T-cell (primary cell): Measurements from ENCODE around the gene TRIM31. TPM values are rescaled to one million over a fixed set of nuclear protein-coding genes. Genes with fewer than 3 reads are reported as not detected.

Experiments
- ATAC-seq, 4 experiments: fragments of 200-7000 bp in 3 of 4; fragments of 150-1000 bp in 1 of 4; cut with Tn5 transposase; replicated peaks in 1 of 4; 1 replicate in 3 of 4; 2 replicates in 1 of 4; pipeline ENCODE4 v1.10.0; 2021; ENCODE audit warnings: moderate library complexity in 3 of 4, mild to moderate bottlenecking in 2 of 4, moderate number of reproducible peaks in 1 of 4
- CTCF ChIA-PET, 2 donors: fragments of 300-600 bp; sonication (Branson Sonifier 250); formaldehyde crosslinking; loops; one replicate each; lab custom pipeline; 2022; ENCODE audit warnings: antibody characterized with exemption in 2 of 2; lab: Charles Lee
- POLR2A ChIA-PET, 2 donors: fragments of 300-600 bp; sonication (Branson Sonifier 250); formaldehyde crosslinking; loops; one replicate each; lab custom pipeline; 2022; ENCODE audit warnings: antibody characterized with exemption in 2 of 2; lab: Charles Lee
- DNase-seq, 35 experiments: peaks; one replicate each; pipeline versions ENCODE4 v3.0.0 to v3.0.0-alpha.2; 2013 to 2023
- H3K27ac ChIP-seq: one replicate; pipeline ENCODE4 v1.5.1; 2013; ENCODE audit warnings: low read length
- H3K27me3 ChIP-seq, 2 experiments: replicated peaks in 1 of 2; 1 replicate in 1 of 2; 2 replicates in 1 of 2; pipeline versions ENCODE4 v1.6.1 to v1.7.0; 2013; ENCODE audit warnings: low read length in 1 of 2, mixed read lengths in 1 of 2; ENCODE audit not compliant: control insufficient read depth in 2 of 2, insufficient read depth in 2 of 2; ENCODE audit errors: extremely low read depth in 1 of 2
- H3K36me3 ChIP-seq, 2 donors: 1 replicate in 1 of 2; 2 replicates in 1 of 2; pipeline versions ENCODE4 v1.6.1 to v1.7.0; 2013; ENCODE audit warnings: low read length in 1 of 2; ENCODE audit not compliant: control insufficient read depth in 2 of 2, insufficient read depth in 1 of 2; ENCODE audit errors: extremely low read depth in 1 of 2
- H3K4me1 ChIP-seq, 2 experiments: 1 replicate in 1 of 2; 2 replicates in 1 of 2; pipeline versions ENCODE4 v1.6.1 to v1.7.0; 2013; ENCODE audit warnings: low read length in 2 of 2, mixed read lengths in 1 of 2; ENCODE audit not compliant: insufficient read depth in 2 of 2, control insufficient read depth in 1 of 2; ENCODE audit errors: extremely low read depth in 1 of 2
- H3K4me3 ChIP-seq, 2 donors: 1 replicate in 1 of 2; 2 replicates in 1 of 2; pipeline versions ENCODE4 v1.5.1 to v1.7.0; 2013; ENCODE audit warnings: mild to moderate bottlenecking in 2 of 2, low read length in 1 of 2, moderate library complexity in 1 of 2; ENCODE audit not compliant: control insufficient read depth in 1 of 2; ENCODE audit errors: extremely low read depth in 1 of 2
- H3K9me3 ChIP-seq: 2 replicates; pipeline ENCODE4 v1.7.0; 2013
- H3K27ac Mint-ChIP-seq, 2 donors: one replicate each; pipeline ENCODE4 v1.8.0; 2020 to 2021; ENCODE audit warnings: mild to moderate bottlenecking in 2 of 2, mixed read lengths in 2 of 2
- H3K27me3 Mint-ChIP-seq, 2 donors: one replicate each; pipeline ENCODE4 v1.8.0; 2021 to 2022; ENCODE audit warnings: mixed read lengths in 2 of 2
- H3K36me3 Mint-ChIP-seq: one replicate; pipeline ENCODE4 v1.8.0; 2021; ENCODE audit warnings: mixed read lengths
- H3K4me1 Mint-ChIP-seq, 3 donors: one replicate each; pipeline ENCODE4 v1.8.0; 2020 to 2022; ENCODE audit warnings: mixed read lengths in 3 of 3, mild to moderate bottlenecking in 1 of 3
- H3K4me3 Mint-ChIP-seq, 3 donors: one replicate each; pipeline ENCODE4 v1.8.0; 2020 to 2022; ENCODE audit warnings: mild to moderate bottlenecking in 3 of 3, mixed read lengths in 3 of 3, moderate library complexity in 3 of 3
- H3K9me3 Mint-ChIP-seq, 3 donors: one replicate each; pipeline ENCODE4 v1.8.0; 2020 to 2022; ENCODE audit warnings: mixed read lengths in 3 of 3
- WGBS: methylation state at CpG from one replicate; pipeline ENCODE4 v1.1.5; 2013; ENCODE audit warnings: missing lambda C conversion rate; ENCODE audit not compliant: insufficient coverage; 5-methylcytosine and 5-hydroxymethylcytosine counted together
- total RNA-seq, 35 experiments: library from RNA in 6 of 35; stranded (reverse) in 6 of 35; fragments of 120-200 nt in 1 of 35; gene quantifications; one replicate each; pipeline versions ENCODE4 v1.2.1 to v1.2.4 and lab custom pipeline; 2013 to 2026

Gene TRIM31
- total RNA-seq, 5 donors from 2014 or later (not counting 1 experiment from before 2014, with no cell fraction given) = 0.44 TPM; not detected in 4

- H3K4me1 Mint-ChIP-seq = peaks cover 64 to 72% (median 66%) of the 10 kb centered on the region in 3 donors
- H3K9me3 Mint-ChIP-seq = no peaks in the 10 kb centered on the region
- peak overlapping the region; percentile 96 to 100 (median 96) for H3K4me3 Mint-ChIP-seq
- WGBS = 2% methylated on average over 6 of the region's 8 CpGs
- ChIA-PET CTCF (interaction anchor here in 1 of 2 donors (1.0 kb wide), 1 partner anchor 36 kb away, joined by 3 read pairs; no protein-coding TSS in a partner anchor), POLR2A (no interaction called here)
- Histone ChIP-seq H3K36me3 (peaks cover 0 to 39% of the 10 kb centered on the region in 2 donors), H3K4me3 (peak overlapping the region; percentile 86 to 89), H3K9me3 (no peaks in the 10 kb centered on the region), H3K27me3 (peaks cover 0 to 17% of the 10 kb centered on the region in 2 experiments), H3K27ac (peak overlapping the region; percentile 95), H3K4me1 (peaks cover 23 to 26% of the 10 kb centered on the region in 2 experiments)
- H3K27me3 Mint-ChIP-seq = peaks cover 15 to 22% of the 10 kb centered on the region in 2 donors
- ATAC-seq (no peak), DNase-seq (no peak)
- H3K36me3 Mint-ChIP-seq = peaks cover 58% of the 10 kb centered on the region
- H3K27ac Mint-ChIP-seq = peak overlapping the region; percentile 97 to 100
These were observed 45.3 kb downstream of the TRIM31 start for GRCh38 chr6:30067460-30068139.

- WGBS = under 1% methylated on average over 37 of the region's 46 CpGs
- peaks cover 0 to 39% of the 10 kb centered on the region in 2 donors for H3K36me3 ChIP-seq
- H3K27me3 ChIP-seq = peaks cover 0 to 14% of the 10 kb centered on the region in 2 experiments
- H3K36me3 Mint-ChIP-seq = peaks cover 54% of the 10 kb centered on the region
- ChIA-PET POLR2A (interaction anchor here in 1 of 2 donors (0.7 kb wide), 1 partner anchor 841 kb away, joined by 3 read pairs; no protein-coding TSS in a partner anchor), CTCF (interaction anchor here in 1 of 2 donors (0.5 to 1.2 kb wide), 3 partner anchors 102 to 1016 kb away, joined by 3 to 4 read pairs (median 3); no protein-coding TSS in a partner anchor)
- peak within 1 kb of the TSS; percentile 96 to 100 (median 96) for H3K4me3 Mint-ChIP-seq
- ATAC-seq = peak; percentile 97 to 99 (median 98)
- peak; percentile 94 to 100 (median 99) for DNase-seq
- H3K4me1 ChIP-seq = peaks cover 31 to 32% of the 10 kb centered on the region in 2 experiments
- H3K4me1 Mint-ChIP-seq = peaks cover 63 to 71% (median 66%) of the 10 kb centered on the region in 3 donors
- peaks cover 10 to 15% of the 10 kb centered on the region in 2 donors for H3K27me3 Mint-ChIP-seq
- no peaks in the 10 kb centered on the region for H3K9me3 Mint-ChIP-seq
- H3K4me3 ChIP-seq = peak within 1 kb of the TSS; percentile 86 to 89
- H3K9me3 ChIP-seq = no peaks in the 10 kb centered on the region
- H3K27ac Mint-ChIP-seq = peak within 1 kb of the TSS; percentile 97 to 100
- H3K27ac ChIP-seq = peak within 1 kb of the TSS; percentile 95
These were observed 46.1 kb downstream of the TRIM31 start, which contains the start of gene PPP1R11 for GRCh38 chr6:30066577-30067459. TSS of gene PPP1R11 (plus strand) at chr6:30067198. CDS start at chr6:30067411, 213 bp downstream.

- Mint-ChIP-seq H3K36me3 (peaks cover 54% of the 10 kb centered on the region), H3K27me3 (peaks cover 5 to 12% of the 10 kb centered on the region in 2 donors), H3K9me3 (no peaks in the 10 kb centered on the region), H3K4me3 (peak overlapping the region; percentile 96 to 100 (median 96)), H3K27ac (peak overlapping the region; percentile 97 to 100), H3K4me1 (peaks cover 66 to 73% (median 67%) of the 10 kb centered on the region in 3 donors)
- Histone ChIP-seq H3K27ac (peak overlapping the region; percentile 95), H3K36me3 (peaks cover 0 to 39% of the 10 kb centered on the region in 2 donors), H3K27me3 (peaks cover 0 to 7% of the 10 kb centered on the region in 2 experiments), H3K9me3 (no peaks in the 10 kb centered on the region), H3K4me3 (peak overlapping the region; percentile 80 to 86), H3K4me1 (peaks cover 29 to 32% of the 10 kb centered on the region in 2 experiments)
- no peak for ATAC-seq
- POLR2A ChIA-PET = no interaction called here
- no CpG with 5 or more reads among the region's 4 CpGs for WGBS
- DNase-seq = peak in 1 of 35 experiments; percentile 48
- CTCF ChIA-PET = interaction anchor here in 1 of 2 donors (0.5 to 1.2 kb wide), 5 partner anchors 29 to 1017 kb away, joined by 3 to 4 read pairs (median 3); no protein-coding TSS in a partner anchor
These were observed 46.8 kb downstream of the TRIM31 start for GRCh38 chr6:30066082-30066481.

GRCh38 chr6:30063315-30063714 is 49.6 kb downstream of the TRIM31 start:
- H3K4me1 ChIP-seq = peaks cover 34 to 42% of the 10 kb centered on the region in 2 experiments
- peak overlapping the region; percentile 96 for H3K27ac ChIP-seq
- POLR2A ChIA-PET = no interaction called here
- H3K36me3 Mint-ChIP-seq = peaks cover 34% of the 10 kb centered on the region
- WGBS = no CpG with 5 or more reads among the region's 2 CpGs
- H3K27me3 Mint-ChIP-seq = peaks cover 0 to 2% of the 10 kb centered on the region in 2 donors
- peaks cover 0 to 16% of the 10 kb centered on the region in 2 donors for H3K36me3 ChIP-seq
- peak overlapping the region; percentile 48 to 55 for H3K27ac Mint-ChIP-seq
- no peaks in the 10 kb centered on the region for H3K9me3 Mint-ChIP-seq
- H3K4me1 Mint-ChIP-seq = peaks cover 59 to 69% (median 64%) of the 10 kb centered on the region in 3 donors
- no peak for DNase-seq
- no peak overlapping the region for H3K4me3 ChIP-seq
- no peaks in the 10 kb centered on the region for H3K9me3 ChIP-seq
- H3K27me3 ChIP-seq = no peaks in the 10 kb centered on the region
- peak overlapping the region; percentile 43 to 50 (median 48) for H3K4me3 Mint-ChIP-seq
- CTCF ChIA-PET = no interaction called here
- ATAC-seq = no peak

GRCh38 chr6:30062471-30063178 is 50.3 kb downstream of the TRIM31 start:
- H3K36me3 ChIP-seq = peaks cover 0 to 22% of the 10 kb centered on the region in 2 donors
- ChIA-PET POLR2A (no interaction called here), CTCF (interaction anchor here in 1 of 2 donors (0.7 to 0.8 kb wide), 2 partner anchors 215 to 1223 kb away, joined by 3 to 6 read pairs; no protein-coding TSS in a partner anchor)
- DNase-seq = peak in 1 of 35 experiments; percentile 30
- no peaks in the 10 kb centered on the region for H3K9me3 ChIP-seq
- peaks cover 34% of the 10 kb centered on the region for H3K36me3 Mint-ChIP-seq
- 40% methylated on average over 1 of the region's 7 CpGs for WGBS
- H3K4me3 Mint-ChIP-seq = peak overlapping the region; percentile 94 to 99 (median 99)
- H3K27me3 Mint-ChIP-seq = no peaks in the 10 kb centered on the region
- no peaks in the 10 kb centered on the region for H3K27me3 ChIP-seq
- H3K27ac Mint-ChIP-seq = peak overlapping the region; percentile 98 to 99
- no peaks in the 10 kb centered on the region for H3K9me3 Mint-ChIP-seq
- peaks cover 52 to 62% (median 57%) of the 10 kb centered on the region in 3 donors for H3K4me1 Mint-ChIP-seq
- H3K4me1 ChIP-seq = peaks cover 34 to 36% of the 10 kb centered on the region in 2 experiments
- ATAC-seq = no peak
- peak overlapping the region in 1 of 2 donors; percentile 92 for H3K4me3 ChIP-seq
- H3K27ac ChIP-seq = peak overlapping the region; percentile 96
